ENCODE data around the gene SMIM5.

SMIM5 gene

DNA sequence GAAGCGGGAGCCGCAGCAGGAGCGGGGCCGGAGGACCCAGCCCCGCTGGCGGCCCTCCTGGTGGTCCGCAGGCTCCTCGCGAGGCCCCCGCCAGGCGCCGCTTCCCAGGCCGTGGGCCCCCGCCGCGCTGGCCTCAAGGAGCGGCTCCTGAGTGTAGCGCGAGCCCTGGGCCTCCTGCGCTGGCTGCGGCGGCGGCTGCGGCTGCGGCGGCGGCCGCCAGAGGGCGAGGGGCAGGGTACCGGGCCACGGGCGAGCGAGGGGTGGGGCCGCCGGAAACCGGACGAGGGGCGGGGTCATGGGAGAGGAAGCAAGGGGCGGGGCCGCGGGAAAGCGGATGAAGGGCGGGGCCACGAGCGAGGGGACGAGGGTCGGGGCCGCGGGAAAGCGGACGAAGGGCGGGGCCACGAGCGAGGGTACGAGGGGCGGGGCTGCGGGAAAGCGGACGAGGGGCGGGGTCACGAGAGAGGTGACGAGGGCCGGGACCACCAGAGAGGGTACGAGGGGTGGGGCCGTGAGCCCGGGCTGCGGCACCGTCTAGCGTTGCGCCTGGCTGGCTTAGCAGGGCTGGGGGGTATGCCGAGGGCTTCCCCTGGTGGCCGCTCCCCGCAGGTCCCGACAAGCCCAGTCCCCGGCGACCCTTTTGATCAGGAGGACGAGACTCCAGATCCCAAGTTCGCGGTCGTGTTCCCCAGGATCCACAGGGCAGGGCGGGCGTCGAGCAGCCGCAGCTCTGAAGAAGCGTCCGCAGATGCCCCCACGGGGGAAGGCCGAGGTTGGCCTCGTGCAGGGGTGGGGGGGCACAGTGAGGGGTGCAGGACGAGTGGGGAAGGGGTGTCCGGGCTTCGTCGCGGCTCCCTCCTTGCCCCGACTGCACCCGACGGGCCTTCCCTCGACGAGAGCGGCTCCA, 44.0 kb upstream of the SMIM5 start:
- H3K9ac ChIP-seq, result no peak overlapping the region

DNA sequence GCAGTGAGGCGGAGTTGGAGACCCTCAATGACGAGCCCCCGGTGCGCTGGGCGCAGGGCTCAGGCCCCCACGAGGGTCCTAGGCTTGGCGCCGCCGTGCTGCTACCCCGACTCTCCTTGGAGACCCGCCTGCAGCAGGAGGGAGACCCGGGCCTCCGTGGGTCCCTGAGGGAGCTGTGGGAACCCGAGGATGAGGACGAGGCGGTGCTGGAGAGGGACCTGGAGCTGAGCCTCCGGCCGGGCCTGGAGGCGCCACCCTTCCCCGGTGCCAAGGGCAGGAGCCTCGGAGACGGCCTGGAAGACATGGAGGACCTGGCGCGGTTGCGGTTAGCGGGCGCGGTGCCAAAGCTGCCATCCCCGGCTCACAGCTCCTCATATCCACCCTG, 43.3 kb upstream of the SMIM5 start:
- Histone ChIP-seq H2AFZ (no peak overlapping the region), H3K79me2 (no peaks in the 10 kb centered on the region), H3K27ac (no peak overlapping the region), H3K36me3 (ENCODE audit: control insufficient read depth, insufficient read depth, low read length) (no peaks in the 10 kb centered on the region), H3K4me2 (ENCODE audit: low read length) (no peak overlapping the region), H3K9ac (no peak overlapping the region), H3K9me3 (ENCODE audit: control insufficient read depth, low read length) (no peaks in the 10 kb centered on the region), H3K4me1 (no peaks in the 10 kb centered on the region), H3K4me3 (ENCODE audit: low read depth, low read length) (peak overlapping the region; percentile 56), H3K27me3 (ENCODE audit: control insufficient read depth, insufficient read depth, low read length) (no peaks in the 10 kb centered on the region)
- TF ChIP-seq, protein P1, sequence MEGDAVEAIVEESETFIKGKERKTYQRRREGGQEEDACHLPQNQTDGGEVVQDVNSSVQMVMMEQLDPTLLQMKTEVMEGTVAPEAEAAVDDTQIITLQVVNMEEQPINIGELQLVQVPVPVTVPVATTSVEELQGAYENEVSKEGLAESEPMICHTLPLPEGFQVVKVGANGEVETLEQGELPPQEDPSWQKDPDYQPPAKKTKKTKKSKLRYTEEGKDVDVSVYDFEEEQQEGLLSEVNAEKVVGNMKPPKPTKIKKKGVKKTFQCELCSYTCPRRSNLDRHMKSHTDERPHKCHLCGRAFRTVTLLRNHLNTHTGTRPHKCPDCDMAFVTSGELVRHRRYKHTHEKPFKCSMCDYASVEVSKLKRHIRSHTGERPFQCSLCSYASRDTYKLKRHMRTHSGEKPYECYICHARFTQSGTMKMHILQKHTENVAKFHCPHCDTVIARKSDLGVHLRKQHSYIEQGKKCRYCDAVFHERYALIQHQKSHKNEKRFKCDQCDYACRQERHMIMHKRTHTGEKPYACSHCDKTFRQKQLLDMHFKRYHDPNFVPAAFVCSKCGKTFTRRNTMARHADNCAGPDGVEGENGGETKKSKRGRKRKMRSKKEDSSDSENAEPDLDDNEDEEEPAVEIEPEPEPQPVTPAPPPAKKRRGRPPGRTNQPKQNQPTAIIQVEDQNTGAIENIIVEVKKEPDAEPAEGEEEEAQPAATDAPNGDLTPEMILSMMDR (IDR thresholded peaks at IDR 0.05), result no peak

More for the DNA sequence above, 44.0 kb upstream of the SMIM5 start:
- Histone ChIP-seq H3K27ac (peak overlapping the region; percentile 76), H3K4me2 (ENCODE audit: low read length) (peak overlapping the region; percentile 40), H3K36me3 (ENCODE audit: control insufficient read depth, insufficient read depth, low read length) (no peaks in the 10 kb centered on the region), H3K79me2 (no peaks in the 10 kb centered on the region), H3K4me1 (no peaks in the 10 kb centered on the region), H3K4me3 (ENCODE audit: low read depth, low read length) (peak overlapping the region; percentile 56), H3K27me3 (ENCODE audit: control insufficient read depth, insufficient read depth, low read length) (no peaks in the 10 kb centered on the region), H3K9me3 (ENCODE audit: control insufficient read depth, low read length) (no peaks in the 10 kb centered on the region), H2AFZ (peak overlapping the region; percentile 92)
- TF ChIP-seq, protein P1 (IDR thresholded peaks at IDR 0.05), result peak; percentile 66

DNA sequence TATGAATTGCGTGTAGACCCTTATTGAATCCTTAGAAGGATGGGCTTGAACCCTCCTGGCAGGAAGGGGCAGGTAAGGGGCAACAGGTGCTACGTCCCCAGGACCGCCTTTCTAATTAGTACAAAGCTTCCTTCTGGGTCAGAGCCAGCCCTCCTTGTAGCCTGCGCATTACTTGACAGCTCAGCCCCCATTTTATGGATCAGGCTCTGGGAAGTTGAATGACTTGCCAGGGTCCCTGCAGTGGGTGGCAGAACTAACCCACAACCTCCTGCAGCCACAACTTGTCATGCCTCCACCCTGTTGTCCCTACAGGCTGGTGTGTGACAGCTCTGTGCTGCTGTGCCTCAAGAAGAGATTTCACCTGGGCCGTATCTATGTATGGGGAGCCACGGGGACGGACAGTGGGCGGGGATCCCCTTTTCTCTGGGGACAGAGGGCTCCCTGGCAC, 42.9 kb upstream of the SMIM5 start:
- H3K4me2 ChIP-seq (ENCODE audit: low read length), result no peak overlapping the region
- no peak overlapping the region for H3K27ac ChIP-seq
- no peak overlapping the region for H3K9ac ChIP-seq
- H3K9me3 ChIP-seq (ENCODE audit: control insufficient read depth, low read length), result no peaks in the 10 kb centered on the region
- no peaks in the 10 kb centered on the region for H3K79me2 ChIP-seq
- H2AFZ ChIP-seq, result no peak overlapping the region
- no peaks in the 10 kb centered on the region for H3K36me3 ChIP-seq (ENCODE audit: control insufficient read depth, insufficient read depth, low read length)
- no peak overlapping the region for H3K4me3 ChIP-seq (ENCODE audit: low read depth, low read length)
- TF ChIP-seq, protein P1 (IDR thresholded peaks at IDR 0.05), result no peak
- H3K4me1 ChIP-seq, result no peaks in the 10 kb centered on the region
- no peaks in the 10 kb centered on the region for H3K27me3 ChIP-seq (ENCODE audit: control insufficient read depth, insufficient read depth, low read length)

DNA sequence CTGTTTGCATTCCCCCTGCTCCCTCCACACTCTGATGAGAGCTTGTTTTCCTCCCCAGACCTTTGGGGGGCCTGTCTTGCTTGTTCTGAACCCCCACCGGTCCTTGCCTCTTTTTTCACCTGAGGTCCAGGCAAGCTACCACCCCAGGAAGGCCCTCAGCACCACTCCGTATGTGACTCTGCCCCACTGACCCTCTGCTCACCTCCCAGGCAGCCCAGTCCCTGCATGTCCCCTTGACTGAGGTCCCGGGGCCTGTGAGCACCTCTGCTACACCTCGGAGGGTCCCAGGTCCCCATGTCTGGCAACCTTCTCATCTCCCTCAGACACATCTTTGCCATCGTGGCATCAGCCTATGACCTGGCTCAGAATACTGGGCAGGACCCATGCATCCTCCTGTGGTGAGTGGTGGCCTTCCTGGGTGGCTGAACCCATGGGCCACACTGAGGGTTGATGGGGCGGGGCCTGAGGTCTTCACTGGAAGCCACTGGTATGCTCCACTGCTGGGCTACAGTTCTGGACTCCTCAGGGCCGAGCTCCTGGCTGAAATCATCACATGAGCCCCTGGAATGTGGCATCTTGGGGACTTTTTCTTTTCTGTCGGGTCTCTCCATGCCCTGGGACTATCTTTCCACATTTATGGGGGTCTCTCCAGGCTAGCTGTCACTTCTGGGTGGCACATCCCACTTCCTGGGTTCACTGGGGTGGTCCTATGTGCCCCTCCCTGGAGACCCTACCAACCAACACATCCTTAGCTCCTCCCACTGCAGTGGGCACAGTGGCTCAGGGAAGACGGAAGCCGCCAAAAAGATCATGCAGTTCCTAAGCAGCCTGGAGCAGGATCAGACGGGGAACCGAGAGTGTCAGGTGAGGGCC, 42.1 kb upstream of the SMIM5 start:
- H3K79me2 ChIP-seq, result no peaks in the 10 kb centered on the region
- TF ChIP-seq, protein P1 (IDR thresholded peaks at IDR 0.05), result no peak
- H3K9me3 ChIP-seq (ENCODE audit: control insufficient read depth, low read length), result no peaks in the 10 kb centered on the region
- H2AFZ ChIP-seq, result no peak overlapping the region
- no peak overlapping the region for H3K4me2 ChIP-seq (ENCODE audit: low read length)
- no peaks in the 10 kb centered on the region for H3K36me3 ChIP-seq (ENCODE audit: control insufficient read depth, insufficient read depth, low read length)
- no peak overlapping the region for H3K4me3 ChIP-seq (ENCODE audit: low read depth, low read length)
- H3K27ac ChIP-seq, result no peak overlapping the region
- H3K4me1 ChIP-seq, result no peaks in the 10 kb centered on the region
- H3K9ac ChIP-seq, result no peak overlapping the region
- no peaks in the 10 kb centered on the region for H3K27me3 ChIP-seq (ENCODE audit: control insufficient read depth, insufficient read depth, low read length)

All from parathyroid adenoma (tissue), 2 donors.